ENCODE measurements around the gene KLK7.

The KLK7 gene

GRCh38 chr19:50983625-50984292 is at the start of gene KLK7:
KLK7 (minus strand) TSS chr19:50983917; CDS start chr19:50982399, 1,518 bp downstream.
- no peak for DNase-seq (ENCODE audit: low read depth, low spot score)

GRCh38 chr19:51031880-51032225 is 48.1 kb upstream of the KLK7 start:
- no peak for DNase-seq (ENCODE audit: low read depth, low spot score)

GRCh38 chr19:51031220-51031879 is 47.6 kb upstream of the KLK7 start:
- no peak for DNase-seq (ENCODE audit: low read depth, low spot score)

GRCh38 chr19:51030631-51031030 is 46.9 kb upstream of the KLK7 start:
- no peak for DNase-seq (ENCODE audit: low read depth, low spot score)

- no peak for DNase-seq (ENCODE audit: low read depth, low spot score)
Measured at GRCh38 chr19:51029718-51030117, 46.0 kb upstream of the KLK7 start.

- no peak for DNase-seq (ENCODE audit: low read depth, low spot score)
Measured at GRCh38 chr19:51027873-51028272, 44.2 kb upstream of the KLK7 start.

GRCh38 chr19:51027126-51027806 is 43.5 kb upstream of the KLK7 start:
- DNase-seq (ENCODE audit: low read depth, low spot score): no peak

- no peak for DNase-seq (ENCODE audit: low read depth, low spot score)
Measured at GRCh38 chr19:51026554-51026831, 42.8 kb upstream of the KLK7 start, which contains the start of gene KLK11. KLK11 (minus strand) TSS chr19:51026616; CDS start chr19:51025631, 985 bp downstream.

- DNase-seq (ENCODE audit: low read depth, low spot score): no peak
Measured at GRCh38 chr19:51025809-51026553, 42.3 kb upstream of the KLK7 start.

GRCh38 chr19:51025401-51025800 is 41.7 kb upstream of the KLK7 start:
- no peak for DNase-seq (ENCODE audit: low read depth, low spot score)

- DNase-seq (ENCODE audit: low read depth, low spot score): no peak
Measured at GRCh38 chr19:51024924-51025323, 41.2 kb upstream of the KLK7 start.

GRCh38 chr19:51023946-51024345 is 40.2 kb upstream of the KLK7 start:
- DNase-seq (ENCODE audit: low read depth, low spot score): no peak

- no peak for DNase-seq (ENCODE audit: low read depth, low spot score)
Measured at GRCh38 chr19:51022526-51022925, 38.8 kb upstream of the KLK7 start.

GRCh38 chr19:51020988-51021651 is 37.4 kb upstream of the KLK7 start:
- DNase-seq (ENCODE audit: low read depth, low spot score): peak; percentile 52

GRCh38 chr19:51019544-51019925 is 35.8 kb upstream of the KLK7 start, which contains the start of gene KLK10:
KLK10 (minus strand) TSS chr19:51019709; CDS start chr19:51019130, 579 bp downstream.
- no peak for DNase-seq (ENCODE audit: low read depth, low spot score)

GRCh38 chr19:51018745-51019543 is 35.2 kb upstream of the KLK7 start:
- DNase-seq (ENCODE audit: low read depth, low spot score): peak; percentile 7

GRCh38 chr19:51016798-51017683 is 33.3 kb upstream of the KLK7 start:
- DNase-seq (ENCODE audit: low read depth, low spot score): peak; percentile 52

- no peak for DNase-seq (ENCODE audit: low read depth, low spot score)
Measured at GRCh38 chr19:51015691-51016267, 32.1 kb upstream of the KLK7 start.

- DNase-seq (ENCODE audit: low read depth, low spot score): no peak
Measured at GRCh38 chr19:51014242-51014641, 30.5 kb upstream of the KLK7 start.
